ENCODE measurements around the gene CEMIP. TPM values are rescaled to one million over a fixed set of nuclear protein-coding genes. Genes with fewer than 3 reads are reported as not detected.
"Not testable (repeated sequence)": the region's sequence is repeated elsewhere in the genome, so short reads cannot be mapped to it uniquely, and the experiment has no call there.

CEMIP gene
- polyA plus RNA-seq, 10 donors = 0.94 to 3.5 (median 2.0) TPM

DNA sequence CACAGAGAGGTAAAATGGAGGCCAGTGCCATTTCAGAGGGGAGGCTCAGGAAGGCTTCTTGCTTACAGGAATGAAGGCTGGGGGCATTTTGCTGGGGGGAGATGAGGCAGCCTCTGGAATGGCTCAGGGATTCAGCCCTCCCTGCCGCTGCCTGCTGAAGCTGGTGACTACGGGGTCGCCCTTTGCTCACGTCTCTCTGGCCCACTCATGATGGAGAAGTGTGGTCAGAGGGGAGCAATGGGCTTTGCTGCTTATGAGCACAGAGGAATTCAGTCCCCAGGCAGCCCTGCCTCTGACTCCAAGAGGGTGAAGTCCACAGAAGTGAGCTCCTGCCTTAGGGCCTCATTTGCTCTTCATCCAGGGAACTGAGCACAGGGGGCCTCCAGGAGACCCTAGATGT is 170.6 kb downstream of the CEMIP start:
- no peak for DNase-seq

DNA sequence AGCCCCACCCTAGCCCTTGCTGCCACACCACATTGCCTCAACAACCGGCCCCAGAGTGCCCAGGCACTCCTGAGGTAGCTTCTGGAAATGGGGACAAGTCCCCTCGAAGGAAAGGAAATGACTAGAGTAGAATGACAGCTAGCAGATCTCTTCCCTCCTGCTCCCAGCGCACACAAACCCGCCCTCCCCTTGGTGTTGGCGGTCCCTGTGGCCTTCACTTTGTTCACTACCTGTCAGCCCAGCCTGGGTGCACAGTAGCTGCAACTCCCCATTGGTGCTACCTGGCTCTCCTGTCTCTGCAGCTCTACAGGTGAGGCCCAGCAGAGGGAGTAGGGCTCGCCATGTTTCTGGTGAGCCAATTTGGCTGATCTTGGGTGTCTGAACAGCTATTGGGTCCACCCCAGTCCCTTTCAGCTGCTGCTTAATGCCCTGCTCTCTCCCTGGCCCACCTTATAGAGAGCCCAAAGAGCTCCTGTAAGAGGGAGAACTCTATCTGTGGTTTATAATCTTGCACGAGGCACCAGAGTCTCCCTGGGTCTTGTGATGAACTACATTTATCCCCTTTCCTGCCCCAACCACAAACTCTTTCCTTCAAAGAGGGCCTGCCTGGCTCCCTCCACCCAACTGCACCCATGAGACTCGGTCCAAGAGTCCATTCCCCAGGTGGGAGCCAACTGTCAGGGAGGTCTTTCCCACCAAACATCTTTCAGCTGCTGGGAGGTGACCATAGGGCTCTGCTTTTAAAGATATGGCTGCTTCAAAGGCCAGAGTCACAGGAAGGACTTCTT is 171.3 kb downstream of the CEMIP start:
- no peak for DNase-seq

DNA sequence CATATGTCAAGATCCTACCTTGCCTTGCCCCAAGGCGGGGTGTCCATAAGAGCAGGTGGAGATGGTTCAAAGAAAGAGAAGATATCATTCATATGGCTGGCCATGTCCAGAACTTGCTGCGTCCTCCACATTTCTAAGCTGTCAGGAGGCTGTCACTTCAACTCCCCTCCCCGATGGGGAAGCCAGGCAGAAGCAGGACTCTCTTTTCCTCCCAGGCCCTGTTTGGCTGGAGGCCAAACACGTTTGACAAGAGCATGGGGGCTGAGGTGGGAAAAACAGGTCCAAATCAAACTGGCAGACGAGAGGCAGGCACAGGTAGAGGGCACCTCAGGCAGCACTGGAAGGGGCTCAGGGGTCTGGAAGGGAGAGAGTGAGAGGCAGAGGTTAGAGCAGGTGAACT is 172.8 kb downstream of the CEMIP start:
- DNase-seq = no peak

- DNase-seq = no peak
These were observed 174.1 kb downstream of the CEMIP start for GRCh38 chr15:80953001-80953952.

GRCh38 chr15:80953953-80954778 is 175.0 kb downstream of the CEMIP start:
- no peak for DNase-seq

DNA sequence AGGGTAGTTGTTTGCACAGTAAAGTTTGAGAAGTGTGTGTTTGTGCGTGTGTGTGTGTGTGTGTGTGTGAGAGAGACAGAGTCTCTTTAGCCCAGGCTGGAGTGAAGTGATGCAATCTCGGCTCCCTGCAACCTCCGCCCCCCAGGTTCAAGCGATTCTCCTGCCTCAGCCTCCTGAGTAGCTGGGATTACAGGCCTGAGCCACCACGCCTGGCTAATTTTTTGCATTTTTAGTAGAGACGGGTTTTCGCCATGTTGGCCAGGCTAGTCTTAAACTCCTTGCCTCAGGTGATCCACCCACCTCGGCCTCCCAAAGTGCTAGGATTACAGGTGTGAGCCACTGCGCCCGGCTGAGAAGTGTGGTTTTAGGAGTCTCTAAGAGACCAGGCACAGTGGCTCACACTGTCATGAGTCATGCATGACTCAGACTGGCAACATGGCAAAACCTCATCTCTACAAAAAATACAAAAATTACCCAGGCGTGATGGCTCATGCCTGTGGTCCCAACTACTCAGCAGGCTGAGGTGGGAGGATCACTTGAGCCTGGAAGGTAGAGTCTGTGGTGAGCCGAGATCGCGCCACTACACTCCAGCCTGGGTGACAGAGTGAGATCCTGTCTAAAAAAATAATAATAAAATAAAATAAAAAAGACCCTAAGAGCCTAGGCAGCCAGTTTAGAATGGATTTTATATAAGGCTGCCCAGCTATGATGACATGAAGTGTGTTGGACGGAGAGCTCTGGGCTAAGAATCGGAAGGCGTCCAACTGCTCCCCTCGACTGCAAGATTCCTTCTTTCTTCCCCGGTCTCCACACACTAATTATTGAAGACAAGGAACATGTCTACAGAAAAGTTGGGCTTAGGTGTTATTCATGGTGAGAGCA is 176.6 kb downstream of the CEMIP start:
- DNase-seq = peak in 1 of 3 donors; percentile 69

DNA sequence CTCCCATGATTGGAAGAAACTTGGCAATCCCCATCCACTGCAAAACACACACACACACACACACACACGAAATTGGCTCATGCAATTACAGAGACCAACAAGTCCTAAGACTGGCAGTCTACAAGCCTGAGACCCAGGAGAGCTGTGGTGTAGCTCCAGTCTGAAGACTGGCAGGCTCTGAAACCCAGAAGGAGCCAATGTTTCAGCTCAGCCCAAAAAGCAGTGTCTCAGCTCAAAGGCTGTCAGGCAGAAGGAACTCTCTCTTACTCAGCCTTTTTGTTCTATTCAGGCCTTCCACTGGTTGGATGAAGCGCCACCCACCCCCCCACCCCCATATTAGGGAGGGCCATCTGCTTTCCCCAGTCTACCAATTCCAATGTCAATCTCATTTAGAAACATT is 178.4 kb downstream of the CEMIP start:
- no peak for DNase-seq

- no peak for DNase-seq
These were observed 178.8 kb downstream of the CEMIP start for GRCh38 chr15:80957976-80958375.

DNA sequence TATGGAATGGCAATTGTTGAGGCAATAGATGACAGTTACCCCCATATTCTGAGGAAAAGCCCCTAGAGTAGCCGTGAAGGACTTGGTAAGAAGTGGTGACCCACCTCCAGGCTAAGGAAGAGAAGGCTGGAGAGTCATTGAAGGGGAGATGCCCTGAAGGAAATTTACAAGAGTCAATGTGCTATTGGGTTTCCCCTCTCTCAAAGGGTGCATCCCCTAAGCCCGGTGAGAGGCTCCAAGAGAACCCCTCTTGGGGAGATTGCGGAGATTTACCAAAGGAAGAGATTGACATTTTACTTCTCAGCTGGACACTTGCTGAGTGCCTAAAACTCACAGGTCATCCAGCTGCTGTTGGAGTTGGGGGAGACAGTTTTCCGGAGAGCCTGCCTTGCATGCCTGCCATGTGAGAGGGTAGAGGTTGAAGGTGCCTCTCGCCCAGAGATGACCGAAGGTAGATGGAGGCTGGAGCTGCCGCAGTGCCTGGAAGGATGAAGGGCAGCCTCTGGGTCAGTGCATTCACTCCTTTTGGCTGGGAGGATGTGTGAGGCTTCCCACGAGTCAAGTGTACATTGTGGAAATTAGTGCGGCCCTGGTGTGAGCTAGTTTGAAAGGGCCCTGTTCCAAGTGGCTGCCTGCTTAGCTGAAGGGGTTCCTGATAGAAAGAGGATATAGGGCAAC is 179.8 kb downstream of the CEMIP start:
- no peak for DNase-seq

- not testable (repeated sequence) for DNase-seq
These were observed 186.3 kb downstream of the CEMIP start for GRCh38 chr15:80965454-80965853.

DNA sequence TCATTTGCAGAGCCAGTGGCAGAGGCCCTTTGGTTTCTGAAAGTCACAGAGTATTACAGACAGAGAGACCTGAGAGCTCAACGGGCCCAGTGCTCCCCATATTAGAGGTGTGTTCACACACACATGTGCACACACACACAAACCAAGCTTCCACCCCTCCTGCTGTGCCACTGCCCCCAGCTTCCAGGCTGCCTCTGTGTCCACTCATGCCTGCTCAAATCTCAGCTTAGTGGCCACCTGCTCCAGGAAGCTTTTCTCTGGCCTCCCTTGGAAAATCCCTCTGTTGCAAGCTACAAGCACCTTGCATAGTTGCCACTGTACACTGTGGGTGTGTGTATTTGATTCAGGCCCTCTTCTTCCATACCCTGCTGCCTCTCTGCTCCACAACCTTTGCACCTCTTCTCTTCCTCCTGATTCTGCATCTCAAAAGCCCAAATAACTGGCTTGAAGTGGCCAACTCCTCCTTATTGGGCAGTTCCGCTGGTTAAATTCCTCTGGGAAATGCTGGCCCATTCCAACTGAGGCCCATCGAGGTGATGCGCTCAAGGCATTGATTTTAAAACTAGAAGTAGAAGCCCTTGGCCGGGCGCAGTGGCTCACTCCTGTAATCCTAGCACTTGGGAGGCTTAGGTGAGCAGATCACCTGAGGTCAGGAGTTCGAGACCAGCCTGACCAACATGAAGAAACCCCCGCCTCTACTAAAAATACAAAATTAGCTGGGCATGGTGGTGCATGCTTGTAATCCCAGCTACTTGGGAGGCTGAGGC is 187.4 kb downstream of the CEMIP start:
- no peak for DNase-seq

GRCh38 chr15:80967451-80967850 is 188.3 kb downstream of the CEMIP start:
- peak in 2 of 3 donors; percentile 49 to 52 for DNase-seq

DNA sequence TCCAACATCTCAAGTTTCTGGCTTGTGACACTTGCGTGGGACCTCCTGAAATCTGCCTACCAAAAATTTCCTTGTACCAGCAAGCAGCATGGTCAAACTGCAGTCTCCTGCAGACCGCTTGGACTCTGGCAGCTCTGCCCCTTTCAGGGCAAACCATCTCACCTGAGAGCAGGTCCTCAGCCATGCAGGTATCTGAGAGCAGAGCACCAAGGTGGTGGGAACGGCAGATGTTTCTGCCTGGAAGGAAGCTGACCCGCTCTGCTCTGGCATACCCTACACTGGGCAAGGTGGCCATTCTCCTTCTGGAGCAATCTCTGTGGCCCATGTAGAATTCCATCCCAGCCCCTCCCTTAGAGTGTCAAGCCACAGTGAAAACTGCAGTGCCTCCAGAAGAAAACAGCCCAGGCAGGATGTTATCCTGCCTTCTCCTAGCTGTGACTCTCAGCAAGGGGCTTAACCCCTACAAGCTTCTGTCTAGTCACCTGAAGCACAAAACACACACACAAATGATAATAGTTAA is 188.9 kb downstream of the CEMIP start:
- no peak for DNase-seq

- DNase-seq = no peak
These were observed 190.1 kb downstream of the CEMIP start for GRCh38 chr15:80969316-80969715.

- DNase-seq = peak; percentile 59 to 86 (median 80)
These were observed 191.0 kb downstream of the CEMIP start for GRCh38 chr15:80970018-80970657.

DNA sequence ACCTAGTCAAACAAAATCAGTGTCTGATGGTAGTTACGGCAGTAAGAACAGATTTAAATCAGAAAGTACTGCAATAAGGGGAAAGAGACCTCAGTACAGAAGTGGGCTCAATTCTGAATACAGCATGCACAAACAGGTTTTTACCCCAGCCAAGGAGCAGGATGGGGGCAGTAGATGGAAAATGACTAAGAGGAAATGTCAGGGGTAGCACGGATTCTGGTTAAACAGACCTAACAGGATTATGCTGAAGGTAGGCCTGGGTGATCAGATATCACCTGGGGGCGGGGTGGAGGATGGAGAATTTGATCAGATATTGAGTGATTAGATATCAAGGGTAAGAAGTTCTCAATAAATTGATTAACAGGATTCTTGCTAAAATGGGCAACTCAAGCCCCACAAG is 191.5 kb downstream of the CEMIP start:
- no peak for DNase-seq

- no peak for DNase-seq
These were observed 192.0 kb downstream of the CEMIP start for GRCh38 chr15:80971143-80971542.

DNA sequence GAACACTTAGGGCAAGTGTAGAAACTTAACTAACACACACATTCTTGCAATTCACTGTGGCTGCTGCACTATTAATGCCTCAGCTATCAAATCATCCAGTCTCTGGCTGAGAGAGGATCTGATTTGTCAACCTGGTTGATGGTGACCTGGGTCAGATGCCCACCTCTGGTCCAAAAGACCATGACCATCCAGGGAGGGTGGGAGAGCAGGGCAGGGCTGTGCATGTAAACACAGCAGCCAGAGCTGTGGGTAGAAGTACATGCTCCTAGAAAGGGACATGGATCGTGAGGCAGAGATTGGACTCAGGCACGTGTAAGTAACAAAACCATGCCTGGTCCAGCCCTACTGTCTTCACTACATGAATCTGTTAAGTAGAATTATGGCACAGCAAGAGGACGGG is 193.1 kb downstream of the CEMIP start:
- no peak for DNase-seq

DNA sequence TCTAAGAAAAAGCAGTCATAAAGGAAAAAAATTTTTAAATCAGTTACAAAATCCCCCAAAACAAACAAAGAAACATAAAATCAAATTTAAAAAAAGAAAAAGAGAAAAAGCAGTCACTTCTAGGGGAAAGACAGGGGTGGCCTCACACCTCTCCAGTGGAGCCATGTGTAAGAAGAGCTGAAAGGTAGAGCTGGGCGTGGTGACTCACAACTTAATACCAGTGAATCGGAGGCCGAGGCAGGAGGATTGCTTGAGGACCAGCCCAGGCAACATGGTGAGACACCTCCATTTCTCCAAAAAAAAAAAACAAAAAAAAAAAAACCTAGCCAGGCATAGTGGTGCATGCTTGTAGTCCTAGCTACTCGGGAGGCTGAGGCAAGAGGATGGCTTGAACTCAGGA is 195.7 kb downstream of the CEMIP start:
- no peak for DNase-seq
